Measurements from ENCODE around the gene DEPDC4.

DEPDC4 gene

GRCh38 chr12:100279607-100280244 is 12.8 kb upstream of the DEPDC4 start:
- Histone ChIP-seq H3K4me3 (ENCODE audit: low read depth in 1 of 2, low read length in 1 of 2) (no peak overlapping the region), H3K9me3 (no peaks in the 10 kb centered on the region), H3K27me3 (no peaks in the 10 kb centered on the region), H3K36me3 (peaks cover 19% of the 10 kb centered on the region), H3K27ac (no peak overlapping the region), H3K4me1 (ENCODE audit: control insufficient read depth in 1 of 2, insufficient read depth in 1 of 2, low read depth in 1 of 2, low read length in 1 of 2) (peaks cover 0 to 6% of the 10 kb centered on the region in 2 experiments)
- TF ChIP-seq CTCF (IDR thresholded peaks at IDR 0.05) = no peak

DNA sequence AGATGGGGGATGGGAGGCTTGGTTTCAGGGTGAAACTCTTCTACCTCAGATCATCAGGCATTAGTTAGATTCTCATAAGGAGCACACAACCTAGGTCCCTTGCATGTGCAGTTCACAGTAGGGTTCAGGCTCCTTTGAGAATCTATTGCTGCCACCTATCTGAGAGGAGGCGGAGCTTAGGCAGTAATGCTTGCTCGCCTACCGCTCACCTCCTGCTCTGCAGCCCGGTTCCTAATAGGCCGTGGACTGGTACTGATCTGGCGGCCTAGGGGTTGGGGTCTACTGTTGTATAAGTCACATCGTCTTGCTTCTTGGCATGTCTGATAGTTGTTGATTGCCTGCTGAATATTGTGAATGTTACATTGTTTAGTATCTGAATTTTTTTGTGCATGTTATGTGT is 12.3 kb upstream of the DEPDC4 start:
- H3K27ac ChIP-seq = no peak overlapping the region
- H3K4me3 ChIP-seq (ENCODE audit: low read depth in 1 of 2, low read length in 1 of 2) = no peak overlapping the region
- no peaks in the 10 kb centered on the region for H3K27me3 ChIP-seq
- H3K9me3 ChIP-seq = no peaks in the 10 kb centered on the region
- peaks cover 0 to 6% of the 10 kb centered on the region in 2 experiments for H3K4me1 ChIP-seq (ENCODE audit: control insufficient read depth in 1 of 2, insufficient read depth in 1 of 2, low read depth in 1 of 2, low read length in 1 of 2)
- no peak for TF ChIP-seq CTCF (IDR thresholded peaks at IDR 0.05)
- H3K36me3 ChIP-seq = peaks cover 13% of the 10 kb centered on the region

GRCh38 chr12:100274291-100274690 is 7.4 kb upstream of the DEPDC4 start:
- Histone ChIP-seq H3K4me3 (ENCODE audit: low read depth in 1 of 2, low read length in 1 of 2) (no peak overlapping the region), H3K27me3 (no peaks in the 10 kb centered on the region), H3K36me3 (no peaks in the 10 kb centered on the region), H3K27ac (no peak overlapping the region), H3K4me1 (ENCODE audit: control insufficient read depth in 1 of 2, insufficient read depth in 1 of 2, low read depth in 1 of 2, low read length in 1 of 2) (peaks cover 4 to 14% of the 10 kb centered on the region in 2 experiments), H3K9me3 (no peaks in the 10 kb centered on the region)
- TF ChIP-seq CTCF (IDR thresholded peaks at IDR 0.05) = no peak

DNA sequence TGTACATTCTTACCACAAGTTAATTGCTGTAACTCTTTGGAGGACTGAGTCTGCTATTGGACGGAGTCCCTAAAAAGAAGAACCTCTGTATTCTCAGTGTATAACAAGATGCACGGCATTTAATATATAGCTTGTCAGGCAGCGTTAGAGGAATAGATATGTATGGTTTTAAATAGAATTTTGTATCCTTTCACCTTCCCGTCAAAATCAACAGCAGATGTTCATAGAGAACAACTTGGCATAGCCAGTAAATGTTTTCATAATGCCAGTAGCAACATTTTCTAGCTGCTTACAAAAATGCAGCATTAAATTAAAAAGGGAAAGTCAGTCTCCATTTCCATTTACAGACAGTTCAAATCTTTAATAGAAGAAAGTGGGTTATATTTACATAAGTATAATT is 6.9 kb upstream of the DEPDC4 start:
- no peaks in the 10 kb centered on the region for H3K27me3 ChIP-seq
- peaks cover 9 to 19% of the 10 kb centered on the region in 2 experiments for H3K4me1 ChIP-seq (ENCODE audit: control insufficient read depth in 1 of 2, insufficient read depth in 1 of 2, low read depth in 1 of 2, low read length in 1 of 2)
- no peaks in the 10 kb centered on the region for H3K36me3 ChIP-seq
- no peak overlapping the region for H3K27ac ChIP-seq
- TF ChIP-seq CTCF (IDR thresholded peaks at IDR 0.05) = no peak
- H3K4me3 ChIP-seq (ENCODE audit: low read depth in 1 of 2, low read length in 1 of 2) = no peak overlapping the region
- no peaks in the 10 kb centered on the region for H3K9me3 ChIP-seq

GRCh38 chr12:100268835-100269564 is 2.1 kb upstream of the DEPDC4 start:
- peak overlapping the region; percentile 97 for H3K27ac ChIP-seq

More at GRCh38 chr12:100268835-100269564, 2.1 kb upstream of the DEPDC4 start:
- no peaks in the 10 kb centered on the region for H3K36me3 ChIP-seq
- peaks cover 25 to 39% of the 10 kb centered on the region in 2 experiments for H3K4me1 ChIP-seq (ENCODE audit: control insufficient read depth in 1 of 2, insufficient read depth in 1 of 2, low read depth in 1 of 2, low read length in 1 of 2)
- no peaks in the 10 kb centered on the region for H3K27me3 ChIP-seq
- no peak for TF ChIP-seq CTCF (IDR thresholded peaks at IDR 0.05)
- no peaks in the 10 kb centered on the region for H3K9me3 ChIP-seq
- peak overlapping the region in 1 of 2 experiments; percentile 98 for H3K4me3 ChIP-seq (ENCODE audit: low read depth in 1 of 2, low read length in 1 of 2)
